Myocyte (in vitro differentiated cells): Measurements from ENCODE around the gene ILK. TPM values are rescaled to one million over a fixed set of nuclear protein-coding genes. Genes with fewer than 3 reads are reported as not detected.

Experiments used
- DNase-seq: peaks from one replicate; pipeline ENCODE4 v3.0.0-alpha.2; 2012; ENCODE audit warnings: low read depth
- total RNA-seq: library from RNA; depleted of rRNA; stranded (reverse); fragments of >200 nt; gene quantifications from 2 replicates; pipeline ENCODE4 v1.2.3, GENCODE V29; 2014

Gene ILK
- total RNA-seq, 1 donor from 2014 or later: 165 TPM

- no peak for DNase-seq
These were observed 1.2 kb downstream of the ILK start for GRCh38 chr11:6604790-6605189.

- DNase-seq: peak; percentile 94
These were observed 3.1 kb downstream of the ILK start for GRCh38 chr11:6606471-6607189.

- DNase-seq: peak; percentile 46
These were observed 3.7 kb downstream of the ILK start for GRCh38 chr11:6607190-6607795.

GRCh38 chr11:6608011-6608410, 4.4 kb downstream of the ILK start:
- DNase-seq: no peak

- no peak for DNase-seq
These were observed 5.3 kb downstream of the ILK start for GRCh38 chr11:6608726-6609501.

- no peak for DNase-seq
These were observed 6.0 kb downstream of the ILK start for GRCh38 chr11:6609502-6610015.

GRCh38 chr11:6610591-6610990, 7.0 kb downstream of the ILK start:
- no peak for DNase-seq

GRCh38 chr11:6611092-6611962, 7.8 kb downstream of the ILK start:
- DNase-seq: peak; percentile 38

GRCh38 chr11:6611963-6612212, 8.3 kb downstream of the ILK start:
- no peak for DNase-seq

- peak; percentile 96 for DNase-seq
These were observed 8.9 kb downstream of the ILK start, which contains the start of gene TAF10 for GRCh38 chr11:6612213-6613041. Gene TAF10 (minus strand): TSS chr11:6612216. CDS start chr11:6612189, 27 bp downstream.

GRCh38 chr11:6613496-6613895, 9.9 kb downstream of the ILK start:
- no peak for DNase-seq

GRCh38 chr11:6614446-6614845, 10.9 kb downstream of the ILK start:
- no peak for DNase-seq

GRCh38 chr11:6615046-6615445, 11.5 kb downstream of the ILK start:
- no peak for DNase-seq

- DNase-seq: no peak
These were observed 12.5 kb downstream of the ILK start for GRCh38 chr11:6615882-6616585.

GRCh38 chr11:6616596-6617250, 13.1 kb downstream of the ILK start:
- DNase-seq: no peak

GRCh38 chr11:6617315-6617781, 13.8 kb downstream of the ILK start:
- DNase-seq: no peak

GRCh38 chr11:6618117-6619003, 14.8 kb downstream of the ILK start:
- DNase-seq: peak; percentile 69
